ENCODE data around the gene ENTPD7. TPM values are rescaled to one million over a fixed set of nuclear protein-coding genes. Genes with fewer than 3 reads are reported as not detected.
"Not testable (repeated sequence)": the region's sequence is repeated elsewhere in the genome, so short reads cannot be mapped to it uniquely, and the experiment has no call there.

ENTPD7 gene, protein sequence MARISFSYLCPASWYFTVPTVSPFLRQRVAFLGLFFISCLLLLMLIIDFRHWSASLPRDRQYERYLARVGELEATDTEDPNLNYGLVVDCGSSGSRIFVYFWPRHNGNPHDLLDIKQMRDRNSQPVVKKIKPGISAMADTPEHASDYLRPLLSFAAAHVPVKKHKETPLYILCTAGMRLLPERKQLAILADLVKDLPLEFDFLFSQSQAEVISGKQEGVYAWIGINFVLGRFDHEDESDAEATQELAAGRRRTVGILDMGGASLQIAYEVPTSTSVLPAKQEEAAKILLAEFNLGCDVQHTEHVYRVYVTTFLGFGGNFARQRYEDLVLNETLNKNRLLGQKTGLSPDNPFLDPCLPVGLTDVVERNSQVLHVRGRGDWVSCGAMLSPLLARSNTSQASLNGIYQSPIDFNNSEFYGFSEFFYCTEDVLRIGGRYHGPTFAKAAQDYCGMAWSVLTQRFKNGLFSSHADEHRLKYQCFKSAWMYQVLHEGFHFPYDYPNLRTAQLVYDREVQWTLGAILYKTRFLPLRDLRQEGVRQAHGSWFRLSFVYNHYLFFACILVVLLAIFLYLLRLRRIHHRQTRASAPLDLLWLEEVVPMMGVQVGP
- 7.4 and 8.0 TPM in 2 replicates for total RNA-seq (2014; rRNA removed)
- 3.1 TPM for polyA plus RNA-seq (2012)

DNA sequence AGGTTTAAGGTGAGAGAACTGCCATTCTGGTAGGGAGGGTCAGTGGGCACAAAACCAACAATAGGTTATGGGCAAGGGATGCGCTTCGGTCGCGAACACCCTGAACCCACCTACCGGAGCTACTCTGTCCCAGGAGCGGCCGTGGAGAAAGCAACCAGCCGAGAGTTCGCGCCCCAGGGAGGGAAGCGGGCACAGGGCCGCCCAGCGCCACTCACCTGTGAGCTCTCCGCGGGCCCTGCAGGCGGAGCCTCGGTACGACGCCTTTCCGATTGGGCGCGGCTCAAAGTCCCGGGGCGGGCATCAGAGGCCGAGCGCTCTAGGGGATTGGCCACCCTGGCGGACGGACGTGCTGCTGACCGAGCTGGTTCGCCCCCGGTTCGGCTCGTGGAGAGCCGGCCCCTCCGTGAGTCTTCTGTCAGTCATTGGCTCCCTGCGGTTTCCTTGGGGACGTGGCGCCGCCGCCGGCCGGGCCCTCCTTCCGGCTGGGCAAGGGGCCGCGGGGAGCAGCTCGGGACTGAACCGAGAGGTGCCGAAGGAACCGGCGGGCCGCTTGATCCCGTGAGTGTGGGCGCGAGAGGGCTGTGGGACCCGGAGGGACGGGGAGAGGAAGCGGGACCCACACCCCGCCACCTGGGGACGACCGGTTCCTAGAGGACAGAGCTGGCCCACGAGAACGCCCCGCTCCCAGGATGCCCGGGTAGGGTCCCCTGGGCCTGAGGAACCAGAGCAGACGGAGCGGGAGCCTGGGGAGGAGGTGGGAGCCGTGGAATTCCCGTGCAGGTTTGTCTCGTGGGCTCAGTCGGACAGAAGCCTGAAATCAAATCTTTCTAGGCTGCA is at the start of gene ENTPD7:
ENTPD7 (plus strand) TSS at position 479 of the 837 bp plus-strand sequence. CDS start 448 bp downstream, outside the sequence.
- DNase-seq (ENCODE audit: low read depth) = peak; percentile 92

DNA sequence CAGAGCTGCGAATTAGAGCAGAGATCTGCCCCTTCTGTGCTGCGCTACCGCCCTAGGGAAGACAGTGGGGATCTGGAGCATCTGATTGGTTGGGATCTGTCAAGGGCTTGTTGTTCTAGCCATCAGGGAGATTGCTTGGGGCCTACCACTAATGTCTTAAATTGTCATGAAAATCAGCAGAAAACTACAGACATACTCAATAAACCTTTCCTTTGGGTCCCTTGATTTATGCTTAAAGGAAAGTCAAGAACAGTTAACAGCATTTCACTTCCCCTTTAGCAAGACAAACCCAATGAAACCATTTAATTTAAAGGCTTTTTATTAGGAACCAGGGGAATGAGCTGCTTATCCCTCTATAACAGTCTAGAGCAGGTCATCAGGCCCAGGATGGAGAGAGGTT is 49.1 kb upstream of the ENTPD7 start:
- no peak for DNase-seq (ENCODE audit: low read depth)

DNA sequence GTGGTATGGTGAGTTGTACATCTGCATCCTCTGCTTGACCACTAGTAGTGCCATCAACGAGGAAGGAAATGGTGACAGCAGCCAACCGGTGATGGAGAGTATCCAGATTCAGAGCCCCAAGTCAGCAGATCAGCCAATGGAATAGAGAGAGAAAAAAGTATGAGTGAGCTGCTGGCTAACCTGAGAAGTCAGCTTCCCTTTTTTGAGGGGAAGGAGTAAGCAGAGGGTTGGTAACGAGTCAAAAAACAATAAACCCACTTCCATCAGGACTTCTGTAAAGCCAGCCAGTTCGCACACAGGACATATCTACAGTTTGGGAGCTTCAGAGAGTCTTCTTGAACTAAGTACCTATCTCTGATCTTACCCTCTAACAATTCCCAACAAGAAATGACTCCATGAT is 48.0 kb upstream of the ENTPD7 start:
- DNase-seq (ENCODE audit: low read depth) = no peak

DNA sequence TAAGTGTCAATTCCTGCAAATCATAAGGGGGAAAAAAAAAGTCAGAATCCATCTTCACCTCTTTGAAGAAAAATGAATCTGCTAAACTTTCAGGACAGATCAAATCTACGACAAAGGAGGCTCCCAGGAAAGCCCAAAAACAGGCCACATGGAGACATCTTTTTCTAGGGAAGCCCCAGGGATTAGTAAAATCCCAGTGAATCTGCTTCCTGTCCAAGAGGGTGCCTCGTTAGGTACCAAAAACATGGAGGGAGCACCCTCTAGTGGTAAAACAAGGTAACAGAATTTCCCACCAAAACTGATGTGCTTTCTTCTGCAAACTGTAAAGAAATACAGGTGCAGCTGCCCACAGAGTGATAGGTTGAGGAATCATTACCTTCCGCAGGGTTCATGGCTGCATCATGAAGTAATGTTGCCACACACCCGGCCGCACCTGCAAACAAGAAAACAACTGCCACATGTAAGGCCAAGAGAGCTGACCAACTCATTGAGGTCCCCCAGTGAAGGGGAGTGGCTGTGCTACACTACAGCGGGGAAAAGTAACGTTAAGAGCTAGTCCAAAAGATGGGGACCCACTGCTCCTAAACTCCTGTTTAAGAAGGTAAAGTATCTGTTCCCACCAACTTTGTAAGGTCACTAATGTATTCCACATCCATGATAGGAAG is 47.0 kb upstream of the ENTPD7 start:
- DNase-seq (ENCODE audit: low read depth) = peak; percentile 68

DNA sequence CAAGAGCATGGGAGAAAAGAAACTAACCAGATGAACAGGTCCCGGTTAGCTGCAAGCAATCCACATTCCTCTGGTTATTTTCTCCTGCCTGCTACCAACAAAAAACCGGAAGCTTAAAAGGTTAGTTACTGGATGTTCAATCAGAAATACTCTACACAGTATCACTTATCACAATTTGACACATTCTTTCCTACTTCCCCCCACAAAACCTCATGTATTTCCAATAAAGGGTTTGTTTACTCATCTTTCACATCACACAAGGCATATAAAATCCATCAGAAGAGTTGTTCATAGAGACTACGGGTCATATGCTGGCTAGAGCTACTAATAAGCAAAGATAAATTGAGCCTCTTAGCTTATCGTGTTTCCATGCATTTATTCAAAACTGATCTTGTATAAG is 43.9 kb upstream of the ENTPD7 start:
- no peak for DNase-seq (ENCODE audit: low read depth)

DNA sequence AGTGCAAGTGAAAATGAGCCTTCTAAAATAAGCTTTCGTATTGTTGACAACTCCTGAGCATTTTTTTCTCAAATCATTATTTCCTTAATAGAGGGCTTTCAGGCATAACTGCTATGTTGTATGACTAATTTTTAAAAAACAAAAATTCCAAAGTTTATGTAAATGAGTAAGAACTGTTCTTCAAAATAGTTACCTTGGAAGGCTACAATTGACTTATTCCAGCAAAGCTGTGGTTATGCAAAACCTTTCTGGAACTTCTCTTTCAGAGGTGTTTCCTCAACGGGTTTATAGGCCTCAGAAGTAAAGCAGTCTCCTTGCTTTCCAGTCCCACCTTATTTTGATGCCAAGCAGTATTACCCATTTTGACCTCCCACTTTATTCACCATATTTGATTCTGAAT is 41.6 kb upstream of the ENTPD7 start:
- no peak for DNase-seq (ENCODE audit: low read depth)

DNA sequence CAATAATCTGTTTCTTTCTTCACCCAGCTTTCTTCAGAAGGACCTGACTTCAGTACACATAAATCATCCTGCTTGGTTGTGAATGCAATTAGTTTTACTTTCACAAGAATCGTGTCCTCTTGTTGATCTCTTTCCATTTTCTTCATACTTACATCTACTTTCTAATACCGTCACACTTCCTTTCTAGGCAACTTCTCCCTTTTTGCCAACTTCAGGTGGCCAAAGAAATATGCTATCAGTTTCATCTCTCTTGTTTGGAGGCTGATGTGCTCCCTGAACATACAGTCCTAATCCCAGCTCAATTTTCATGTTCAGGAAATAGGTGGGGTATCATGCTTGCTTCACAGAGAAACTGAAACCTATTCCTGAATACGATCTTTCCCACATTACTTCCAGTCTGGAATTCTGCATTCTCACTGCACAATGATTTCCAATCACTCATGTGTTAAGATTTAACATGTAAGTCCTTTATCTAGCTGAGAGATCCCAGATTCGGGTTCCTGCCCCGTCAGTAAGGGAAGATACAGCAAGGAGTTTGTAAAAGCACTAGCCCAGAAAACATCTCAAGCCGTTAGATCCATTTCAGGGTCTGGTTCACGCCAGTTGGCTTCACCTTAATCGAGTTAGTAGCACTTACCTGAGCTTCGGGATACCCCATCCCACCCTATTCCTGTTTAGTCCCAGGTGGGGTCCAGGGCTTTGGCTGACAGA is 40.1 kb upstream of the ENTPD7 start:
- DNase-seq (ENCODE audit: low read depth) = no peak

DNA sequence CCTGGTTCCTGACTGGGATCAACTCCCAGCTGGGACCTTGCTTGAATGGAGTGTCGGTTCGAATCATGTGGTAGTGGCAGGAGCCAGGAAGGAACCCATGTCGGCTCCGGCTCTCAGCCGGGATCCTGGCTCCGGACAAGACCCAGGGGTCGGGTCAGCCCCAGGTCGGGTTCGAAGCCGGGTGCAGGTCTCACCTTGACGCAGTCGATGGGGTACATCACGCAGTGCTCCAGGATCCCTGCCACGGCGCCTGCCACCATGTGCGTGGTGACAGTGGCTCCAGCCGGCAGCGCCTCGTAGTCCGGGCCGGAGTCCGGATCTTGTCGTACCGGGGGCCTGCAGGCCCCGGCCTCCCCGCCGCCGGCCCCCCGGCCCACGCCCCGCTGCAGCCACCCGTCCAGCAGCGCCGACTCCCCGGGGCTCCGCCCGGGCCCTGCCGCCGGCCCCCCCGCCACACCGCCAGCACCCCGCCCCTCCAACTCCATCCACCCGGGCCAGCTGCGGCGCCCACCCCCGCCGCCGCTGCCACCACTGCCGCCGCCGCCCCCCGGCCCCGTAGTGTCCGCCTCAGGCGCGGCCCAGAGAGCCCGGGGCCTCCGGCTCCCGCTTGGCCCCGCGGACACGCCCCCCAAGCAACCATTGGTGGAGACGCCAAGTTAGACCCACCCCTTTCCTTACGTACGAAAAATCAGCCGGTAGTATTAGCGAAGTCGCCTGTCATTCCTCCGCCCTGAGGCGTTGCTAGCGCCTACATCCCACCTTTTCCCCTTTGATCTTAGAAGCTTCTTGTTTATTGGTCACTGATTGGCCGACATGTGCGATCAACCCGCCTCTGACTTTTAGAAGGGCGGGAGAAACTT is 39.2 kb upstream of the ENTPD7 start, which contains the start of gene SLC25A28:
SLC25A28 (minus strand) TSS at position 589 of the 860 bp plus-strand sequence; CDS start at position 485, 104 bp downstream.
- peak; percentile 100 for DNase-seq (ENCODE audit: low read depth)

DNA sequence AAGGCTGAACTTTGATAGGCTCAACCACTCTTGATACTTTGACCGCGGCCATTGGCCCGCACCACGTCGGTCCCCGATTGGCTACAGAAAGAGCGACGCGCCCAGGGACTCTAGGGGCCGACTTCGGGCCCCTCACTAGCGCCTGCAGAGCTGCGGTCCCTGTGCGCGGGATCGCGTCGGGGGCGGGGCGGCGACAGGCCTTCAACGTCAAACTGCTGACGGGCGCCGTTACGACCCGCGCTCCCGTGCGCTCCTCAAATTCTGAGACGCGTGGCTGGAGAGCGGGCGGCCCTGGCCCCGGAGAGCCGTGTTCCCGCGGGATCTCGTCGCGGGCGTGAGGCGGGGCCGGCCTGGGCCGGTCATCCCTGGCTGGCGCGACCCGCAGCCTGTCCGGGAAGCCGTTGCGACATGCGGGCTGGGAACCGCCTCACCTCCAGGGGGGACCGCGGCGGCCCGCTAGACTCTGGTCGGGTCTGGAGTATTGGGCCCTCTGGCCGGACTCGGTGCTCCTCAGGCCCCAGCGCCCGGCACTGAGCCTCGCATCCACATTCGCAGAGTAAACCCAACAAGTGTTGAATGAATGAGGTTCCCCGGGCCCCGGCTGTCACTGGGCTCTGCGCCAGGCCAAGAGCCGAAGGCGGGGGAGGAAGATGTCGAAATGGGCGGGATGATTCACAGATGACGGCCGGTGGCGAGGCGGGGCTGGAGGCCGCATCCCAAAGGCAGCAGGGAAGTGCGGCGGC is 38.4 kb upstream of the ENTPD7 start:
- DNase-seq (ENCODE audit: low read depth) = peak; percentile 93

DNA sequence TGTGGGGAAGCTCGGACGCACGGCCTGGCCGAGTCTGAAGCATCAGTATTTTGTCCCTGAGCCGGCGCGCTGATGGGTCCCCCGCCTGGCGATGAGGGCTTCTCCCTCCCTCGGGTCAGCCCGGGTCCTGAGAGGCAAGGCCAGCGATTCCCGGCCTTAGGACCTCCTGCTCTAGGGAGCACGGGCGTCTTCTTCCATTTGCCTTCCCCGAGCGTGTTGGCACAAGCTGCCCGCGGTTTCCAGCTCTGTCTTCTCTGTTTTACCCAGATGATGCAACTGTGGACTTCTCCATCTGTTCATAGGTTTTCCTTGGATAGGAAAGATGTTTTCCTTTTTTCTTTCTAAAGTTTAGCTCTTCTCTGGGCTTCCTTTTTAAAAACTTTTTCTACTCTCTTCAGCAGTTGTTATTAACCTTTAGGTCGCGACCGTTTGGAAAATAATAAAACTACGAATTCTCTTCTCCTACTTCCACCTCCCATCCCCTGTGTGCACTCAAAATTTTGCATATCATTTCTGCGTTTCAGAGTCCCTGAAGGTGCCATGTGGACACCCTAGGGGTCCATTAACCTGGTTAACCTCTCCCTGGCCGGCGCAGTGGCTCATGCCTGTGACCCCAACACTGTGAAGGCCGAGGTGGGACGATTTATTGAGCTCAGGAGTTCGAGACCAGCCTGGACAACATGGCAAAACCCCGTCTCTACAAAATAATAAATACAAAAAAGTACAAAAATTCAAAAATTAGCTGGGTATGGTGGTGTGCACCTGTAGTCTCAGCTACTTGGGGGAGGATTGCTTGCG is 37.7 kb upstream of the ENTPD7 start:
- no peak for DNase-seq (ENCODE audit: low read depth)

DNA sequence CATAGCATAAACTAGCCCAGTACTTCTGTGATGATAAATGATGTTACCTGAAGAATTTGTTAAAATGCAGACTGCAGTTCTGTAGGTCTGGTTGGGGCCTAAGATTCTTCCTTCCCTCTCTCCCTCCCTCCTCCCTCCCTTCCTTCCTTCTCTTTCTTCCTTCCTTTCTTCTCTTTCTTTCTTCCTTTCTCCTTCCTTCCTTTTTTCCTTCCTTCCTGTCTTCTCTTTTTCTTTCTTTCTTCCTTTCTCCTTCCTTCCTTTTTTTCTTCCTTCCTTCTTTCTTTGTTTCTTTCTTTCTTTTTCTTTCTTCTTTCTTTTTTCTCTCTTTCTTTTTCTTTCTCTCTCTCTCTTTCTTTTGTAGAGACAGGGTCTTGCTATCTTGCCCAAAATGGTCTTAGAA is 35.4 kb upstream of the ENTPD7 start:
- no peak for DNase-seq (ENCODE audit: low read depth)

DNA sequence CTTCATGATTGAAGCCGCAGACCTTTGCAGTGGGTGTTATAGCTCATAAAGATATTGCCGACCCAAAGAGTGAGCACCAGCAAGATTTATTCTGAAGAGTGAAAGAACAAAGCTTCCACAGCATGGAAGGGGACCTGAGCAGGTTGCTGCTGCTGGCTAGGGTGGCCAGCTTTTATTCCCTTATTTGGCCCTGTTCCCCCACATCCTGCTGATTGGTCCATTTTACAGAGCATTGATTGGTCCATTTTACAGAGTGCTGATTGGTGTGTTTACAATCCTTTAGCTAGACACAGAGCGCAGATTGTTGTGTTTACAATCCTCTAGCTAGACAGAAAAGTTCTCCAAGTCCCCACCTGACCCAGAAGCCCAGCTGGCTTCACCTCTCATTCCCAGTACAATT is 34.2 kb upstream of the ENTPD7 start:
- DNase-seq (ENCODE audit: low read depth) = not testable (repeated sequence)

DNA sequence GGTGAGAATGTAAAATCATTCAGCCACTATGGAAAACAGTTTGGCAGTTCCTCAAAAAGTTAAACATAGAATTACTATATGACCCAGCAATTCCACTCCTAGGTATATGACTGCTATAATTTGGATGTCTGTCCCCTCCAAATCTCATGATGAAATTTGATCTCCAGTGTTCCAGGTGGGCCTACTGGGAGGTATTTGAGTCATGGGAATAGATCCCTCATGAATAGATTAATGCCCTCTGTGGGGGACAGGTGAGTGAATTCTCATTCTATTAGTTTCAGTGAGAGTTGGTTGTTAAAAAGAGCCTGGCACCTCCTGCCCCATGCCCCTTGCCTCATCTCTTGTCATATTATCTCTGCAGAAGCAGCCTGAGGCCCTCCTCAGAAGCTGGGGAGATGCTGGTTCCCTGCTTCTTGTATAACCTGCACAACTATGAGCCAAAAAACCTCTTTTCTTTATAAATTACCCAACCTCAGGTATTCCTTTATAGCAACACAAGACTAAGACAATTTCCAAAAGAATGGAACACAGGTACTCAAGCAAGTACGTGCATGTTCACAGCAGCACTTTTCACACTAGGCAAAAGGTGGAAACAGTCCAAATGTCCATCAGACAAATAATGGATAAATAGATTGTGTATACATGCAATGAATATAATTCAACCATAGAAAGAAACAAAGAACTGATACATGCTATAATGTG is 30.2 kb upstream of the ENTPD7 start:
- DNase-seq (ENCODE audit: low read depth) = no peak

DNA sequence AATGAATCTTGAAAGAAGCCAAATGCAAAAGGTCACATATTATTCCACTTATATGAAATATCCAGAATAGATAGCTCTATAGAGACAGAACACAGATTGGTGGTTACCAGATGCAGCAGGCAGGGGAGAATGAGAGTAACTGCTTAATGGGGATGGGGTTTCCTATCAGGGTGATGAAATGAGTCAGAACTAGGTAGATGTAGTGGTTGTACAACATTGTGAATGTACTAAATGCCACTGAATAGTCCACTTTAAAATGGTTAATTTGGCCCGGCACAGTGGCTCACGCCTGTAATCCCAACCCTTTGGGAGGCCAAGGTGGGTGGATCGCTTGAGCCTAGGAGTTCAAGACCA is 29.7 kb upstream of the ENTPD7 start:
- DNase-seq (ENCODE audit: low read depth) = no peak

DNA sequence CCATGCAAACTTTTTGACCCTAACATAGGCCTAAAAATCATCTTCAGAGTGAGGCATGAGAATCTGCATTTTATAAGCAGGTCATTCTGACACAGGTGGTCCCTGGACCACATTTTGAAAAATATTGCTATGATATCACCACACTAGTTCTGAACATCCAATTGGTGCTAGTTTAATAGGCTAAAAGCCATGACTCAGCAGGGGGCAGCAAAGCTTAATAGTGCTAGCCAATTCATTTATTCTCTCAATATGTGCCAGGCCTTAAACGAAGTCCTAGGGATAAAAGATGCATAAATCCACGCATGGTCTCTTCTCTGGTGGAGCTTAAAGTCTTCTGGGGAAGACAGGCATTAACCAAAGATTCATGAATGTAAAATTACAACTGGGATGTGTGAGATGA is 28.9 kb upstream of the ENTPD7 start:
- peak; percentile 59 for DNase-seq (ENCODE audit: low read depth)

DNA sequence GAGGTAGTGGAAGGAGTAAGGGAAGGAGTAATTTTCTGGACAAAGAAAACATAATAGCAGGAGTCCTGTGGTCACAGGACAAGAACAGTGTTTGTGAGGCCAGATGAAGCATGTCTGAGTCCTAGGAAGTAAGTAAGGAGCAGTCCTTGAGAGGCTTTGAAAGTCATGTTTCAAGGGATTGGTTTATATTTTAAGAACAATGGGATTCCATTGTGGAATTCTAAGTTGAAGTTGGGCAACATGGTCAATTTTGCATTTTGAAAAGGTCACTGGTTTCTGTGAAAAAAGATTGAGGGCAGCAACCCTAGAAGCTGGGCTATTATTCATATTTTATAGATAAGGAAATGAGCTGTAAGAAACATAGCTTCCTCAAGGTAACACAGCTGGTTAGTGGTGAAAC is 28.3 kb upstream of the ENTPD7 start:
- no peak for DNase-seq (ENCODE audit: low read depth)

DNA sequence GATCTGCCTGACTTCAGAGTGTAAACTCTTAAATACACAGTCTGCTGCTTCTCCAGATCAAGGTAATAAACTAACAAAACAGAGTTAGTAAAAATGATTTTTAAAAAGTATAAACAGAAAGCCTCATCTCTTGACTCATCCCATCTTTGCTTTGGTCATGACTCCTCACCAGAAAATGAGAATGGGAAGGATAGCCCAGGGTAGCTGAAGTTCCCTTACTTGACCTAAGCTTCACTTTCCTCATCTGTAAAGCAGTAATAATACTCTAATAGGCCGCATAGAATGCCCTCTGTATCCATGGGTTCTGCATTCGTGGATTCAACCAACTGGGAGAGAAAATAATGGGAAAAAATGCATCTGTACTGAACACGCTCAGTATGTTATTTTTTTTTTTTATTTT is 27.8 kb upstream of the ENTPD7 start:
- peak; percentile 35 for DNase-seq (ENCODE audit: low read depth)

DNA sequence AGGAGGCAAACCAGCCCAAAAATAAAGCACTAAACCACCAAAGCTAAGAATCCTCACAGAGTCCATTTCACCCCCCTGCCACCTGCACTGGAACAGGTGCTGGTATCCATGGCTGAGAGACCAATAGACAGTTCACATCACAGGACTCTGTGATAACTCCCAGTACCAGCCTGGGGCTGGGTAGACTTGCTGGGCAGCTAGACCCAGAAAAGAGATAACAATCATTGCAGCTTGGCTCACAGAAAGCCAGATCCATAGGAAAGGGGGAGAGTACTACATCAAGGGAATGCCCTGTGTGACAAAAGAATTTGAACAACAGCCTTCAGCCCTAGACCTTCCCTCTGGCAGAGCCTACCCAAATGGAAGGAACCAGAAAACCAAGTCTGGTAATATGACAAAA is 25.5 kb upstream of the ENTPD7 start:
- no peak for DNase-seq (ENCODE audit: low read depth)

Measured in LHCN-M2 (cell line).